ENCODE measurements around the gene COLGALT1. TPM values are rescaled to one million over a fixed set of nuclear protein-coding genes. Genes with fewer than 3 reads are reported as not detected.

Gene COLGALT1
- total and polyA plus RNA-seq, 2 experiments from 2014 or later, result 54.9 to 61.3 TPM

GRCh38 chr19:17557466-17557865 lies 2.0 kb downstream of the COLGALT1 start:
- Histone ChIP-seq H3K4me2 (no peak overlapping the region), H3K4me1 (ENCODE audit: insufficient read depth) (no peaks in the 10 kb centered on the region), H3K9me3 (ENCODE audit: low read depth) (no peaks in the 10 kb centered on the region), H2AFZ (no peak overlapping the region), H4K20me1 (ENCODE audit: insufficient read depth, poor library complexity, severe bottlenecking) (no peaks in the 10 kb centered on the region), H3K27me3 (no peaks in the 10 kb centered on the region), H3K9me2 (replicated peaks; ENCODE audit: insufficient read depth) (no peaks in the 10 kb centered on the region), H3K36me3 (replicated peaks; ENCODE audit: insufficient read depth, low read depth) (no peaks in the 10 kb centered on the region), H3K4me3 (no peak overlapping the region), H3K79me2 (peaks cover 14% of the 10 kb centered on the region), H3K27ac (no peak overlapping the region)
- WGBS (ENCODE audit: low lambda C conversion rate, missing lambda C conversion rate), result 95% methylated on average over 9 of the region's 9 CpGs
- DNase-seq (ENCODE audit: low spot score), result no peak
- no peak for TF ChIP-seq CTCF (IDR thresholded peaks at IDR 0.05; ENCODE audit: poor library complexity)
- TF ChIP-seq EZH2 (IDR thresholded peaks at IDR 0.05; ENCODE audit: borderline replicate concordance), result no peak
- no peak for TF ChIP-seq EZH2phosphoT487 (IDR thresholded peaks at IDR 0.05; ENCODE audit: low read depth, severe bottlenecking, unreplicated experiment)

GRCh38 chr19:17560205-17560595 lies 4.8 kb downstream of the COLGALT1 start:
- no peaks in the 10 kb centered on the region for H3K9me3 ChIP-seq (ENCODE audit: low read depth)
- DNase-seq (ENCODE audit: low spot score), result peak; percentile 60
- peaks cover 14% of the 10 kb centered on the region for H3K79me2 ChIP-seq
- no peaks in the 10 kb centered on the region for H3K36me3 ChIP-seq (replicated peaks; ENCODE audit: insufficient read depth, low read depth)
- 79% methylated on average over 11 of the region's 14 CpGs for WGBS (ENCODE audit: low lambda C conversion rate, missing lambda C conversion rate)
- H3K27ac ChIP-seq, result peak overlapping the region; percentile 88
- no peaks in the 10 kb centered on the region for H4K20me1 ChIP-seq (ENCODE audit: insufficient read depth, poor library complexity, severe bottlenecking)
- no peaks in the 10 kb centered on the region for H3K27me3 ChIP-seq
- H3K4me1 ChIP-seq (ENCODE audit: insufficient read depth), result no peaks in the 10 kb centered on the region
- TF ChIP-seq EZH2phosphoT487 (IDR thresholded peaks at IDR 0.05; ENCODE audit: low read depth, severe bottlenecking, unreplicated experiment) (no peak), EZH2 (IDR thresholded peaks at IDR 0.05; ENCODE audit: borderline replicate concordance) (no peak), CTCF (IDR thresholded peaks at IDR 0.05; ENCODE audit: poor library complexity) (no peak)
- H3K9me2 ChIP-seq (replicated peaks; ENCODE audit: insufficient read depth), result no peaks in the 10 kb centered on the region
- H3K4me3 ChIP-seq, result no peak overlapping the region
- no peak overlapping the region for H2AFZ ChIP-seq
- no peak overlapping the region for H3K4me2 ChIP-seq

GRCh38 chr19:17562097-17562496 lies 6.6 kb downstream of the COLGALT1 start:
- Histone ChIP-seq H3K4me1 (ENCODE audit: insufficient read depth) (no peaks in the 10 kb centered on the region), H3K79me2 (peaks cover 7% of the 10 kb centered on the region), H4K20me1 (ENCODE audit: insufficient read depth, poor library complexity, severe bottlenecking) (no peaks in the 10 kb centered on the region), H2AFZ (no peak overlapping the region), H3K4me3 (no peak overlapping the region), H3K9me3 (ENCODE audit: low read depth) (no peaks in the 10 kb centered on the region), H3K27ac (no peak overlapping the region), H3K9me2 (replicated peaks; ENCODE audit: insufficient read depth) (no peaks in the 10 kb centered on the region), H3K27me3 (no peaks in the 10 kb centered on the region), H3K4me2 (no peak overlapping the region), H3K36me3 (replicated peaks; ENCODE audit: insufficient read depth, low read depth) (no peaks in the 10 kb centered on the region)
- WGBS (ENCODE audit: low lambda C conversion rate, missing lambda C conversion rate), result 91% methylated on average over 4 of the region's 4 CpGs
- no peak for TF ChIP-seq EZH2 (IDR thresholded peaks at IDR 0.05; ENCODE audit: borderline replicate concordance)
- TF ChIP-seq EZH2phosphoT487 (IDR thresholded peaks at IDR 0.05; ENCODE audit: low read depth, severe bottlenecking, unreplicated experiment), result no peak
- no peak for TF ChIP-seq CTCF (IDR thresholded peaks at IDR 0.05; ENCODE audit: poor library complexity)
- DNase-seq (ENCODE audit: low spot score), result no peak

- Histone ChIP-seq H3K9me3 (ENCODE audit: low read depth) (no peaks in the 10 kb centered on the region), H3K36me3 (replicated peaks; ENCODE audit: insufficient read depth, low read depth) (no peaks in the 10 kb centered on the region), H3K27me3 (no peaks in the 10 kb centered on the region), H3K27ac (no peak overlapping the region), H3K4me3 (no peak overlapping the region), H2AFZ (no peak overlapping the region), H3K9me2 (replicated peaks; ENCODE audit: insufficient read depth) (no peaks in the 10 kb centered on the region), H3K4me1 (ENCODE audit: insufficient read depth) (no peaks in the 10 kb centered on the region), H4K20me1 (ENCODE audit: insufficient read depth, poor library complexity, severe bottlenecking) (no peaks in the 10 kb centered on the region), H3K4me2 (no peak overlapping the region), H3K79me2 (peaks cover 2% of the 10 kb centered on the region)
- WGBS (ENCODE audit: low lambda C conversion rate, missing lambda C conversion rate), result 92% methylated on average over 11 of the region's 11 CpGs
- TF ChIP-seq EZH2 (IDR thresholded peaks at IDR 0.05; ENCODE audit: borderline replicate concordance) (no peak), EZH2phosphoT487 (IDR thresholded peaks at IDR 0.05; ENCODE audit: low read depth, severe bottlenecking, unreplicated experiment) (no peak), CTCF (IDR thresholded peaks at IDR 0.05; ENCODE audit: poor library complexity) (no peak)
- no peak for DNase-seq (ENCODE audit: low spot score)
Measured at GRCh38 chr19:17562561-17562960, 7.1 kb downstream of the COLGALT1 start.
